OCI-LY7 (cell line): ENCODE measurements around the gene PAGR1.
"Not testable (repeated sequence)": the region's sequence is repeated elsewhere in the genome, so short reads cannot be mapped to it uniquely, and the experiment has no call there.

Source experiments
- EZH2phosphoT487 ChIP-seq: fragments of 200-600 bp; sonication (generic); IDR thresholded peaks from 2 replicates; pipeline ENCODE4 v1.6.1; 2018; ENCODE audit warnings: low read depth, borderline replicate concordance, mild to moderate bottlenecking, mixed run types, antibody characterized with exemption, low read length, moderate library complexity, mixed read lengths
- TF ChIP-seq, protein P1 (sequence below): fragments of 200-600 bp; sonication (generic); conservative IDR thresholded peaks from 2 replicates; pipeline ENCODE4 v1.5.1; 2014; ENCODE audit warnings: mild to moderate bottlenecking, antibody characterized with exemption, low read length, moderate library complexity, mixed read lengths

DNA sequence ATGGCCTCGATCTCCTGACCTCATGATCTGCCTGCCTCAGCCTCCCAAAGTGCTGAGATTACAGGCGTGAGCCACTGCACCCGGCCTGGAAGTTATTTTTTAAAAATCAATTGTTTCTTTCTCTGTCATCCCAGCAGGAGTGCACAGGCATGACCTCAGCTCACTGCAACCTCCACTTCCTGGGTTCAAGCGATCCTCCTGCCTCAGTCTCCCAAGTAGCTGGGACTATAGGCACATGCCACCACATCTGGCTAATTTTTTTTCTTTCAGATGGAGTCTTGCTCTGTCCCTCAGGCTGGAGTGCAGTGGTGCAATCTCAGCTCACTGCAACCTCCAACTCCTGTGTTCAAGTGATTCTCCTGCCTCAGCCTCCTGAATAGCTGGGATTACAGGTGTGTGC, 28.8 kb upstream of the PAGR1 start:
- TF ChIP-seq, protein P1, sequence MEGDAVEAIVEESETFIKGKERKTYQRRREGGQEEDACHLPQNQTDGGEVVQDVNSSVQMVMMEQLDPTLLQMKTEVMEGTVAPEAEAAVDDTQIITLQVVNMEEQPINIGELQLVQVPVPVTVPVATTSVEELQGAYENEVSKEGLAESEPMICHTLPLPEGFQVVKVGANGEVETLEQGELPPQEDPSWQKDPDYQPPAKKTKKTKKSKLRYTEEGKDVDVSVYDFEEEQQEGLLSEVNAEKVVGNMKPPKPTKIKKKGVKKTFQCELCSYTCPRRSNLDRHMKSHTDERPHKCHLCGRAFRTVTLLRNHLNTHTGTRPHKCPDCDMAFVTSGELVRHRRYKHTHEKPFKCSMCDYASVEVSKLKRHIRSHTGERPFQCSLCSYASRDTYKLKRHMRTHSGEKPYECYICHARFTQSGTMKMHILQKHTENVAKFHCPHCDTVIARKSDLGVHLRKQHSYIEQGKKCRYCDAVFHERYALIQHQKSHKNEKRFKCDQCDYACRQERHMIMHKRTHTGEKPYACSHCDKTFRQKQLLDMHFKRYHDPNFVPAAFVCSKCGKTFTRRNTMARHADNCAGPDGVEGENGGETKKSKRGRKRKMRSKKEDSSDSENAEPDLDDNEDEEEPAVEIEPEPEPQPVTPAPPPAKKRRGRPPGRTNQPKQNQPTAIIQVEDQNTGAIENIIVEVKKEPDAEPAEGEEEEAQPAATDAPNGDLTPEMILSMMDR = not testable (repeated sequence)
- TF ChIP-seq EZH2phosphoT487 = not testable (repeated sequence)
